ENCODE measurements around the gene CHD1L.
A peak's percentile ranks its signal among the peaks of the same experiment; 100 is the strongest.

The CHD1L gene

DNA sequence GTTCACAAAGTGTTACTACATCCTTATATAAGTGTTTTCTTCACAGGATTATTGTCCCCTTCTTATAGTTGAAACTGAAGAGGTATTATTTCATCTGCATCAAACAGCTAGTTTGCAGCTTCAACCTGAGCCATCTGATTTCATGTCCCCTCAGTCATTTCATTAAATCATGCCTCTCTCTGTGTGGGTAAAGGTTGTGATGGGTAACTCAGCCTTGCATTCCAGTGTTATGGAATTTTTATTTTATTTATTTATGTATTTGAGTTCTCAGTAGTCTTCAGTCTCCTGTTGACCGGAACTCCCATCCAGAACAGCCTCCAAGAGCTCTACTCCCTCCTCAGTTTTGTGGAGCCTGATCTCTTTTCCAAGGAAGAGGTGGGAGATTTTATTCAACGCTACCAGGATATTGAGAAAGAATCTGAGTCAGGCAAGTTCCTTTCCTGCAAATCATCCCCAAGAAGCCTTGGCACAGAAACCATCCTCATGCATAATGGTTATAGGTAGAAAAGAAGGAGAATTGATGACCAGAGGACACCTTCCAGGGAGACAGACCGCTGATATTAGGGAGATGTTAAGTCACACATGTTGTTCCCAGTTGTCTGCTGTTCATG lies 21.8 kb downstream of the CHD1L start:
- TF ChIP-seq CTCF (IDR thresholded peaks at IDR 0.05; ENCODE audit: borderline replicate concordance, insufficient read depth, low read depth, low read length) = no peak
- H3K4me3 ChIP-seq (ENCODE audit: low read depth, low read length) = no peak overlapping the region

GRCh38 chr1:147266381-147266780 lies 23.9 kb downstream of the CHD1L start:
- no peak for TF ChIP-seq CTCF (IDR thresholded peaks at IDR 0.05; ENCODE audit: borderline replicate concordance, insufficient read depth, low read depth, low read length)
- no peak overlapping the region for H3K4me3 ChIP-seq (ENCODE audit: low read depth, low read length)

- no peak overlapping the region for H3K4me3 ChIP-seq (ENCODE audit: low read depth, low read length)
- TF ChIP-seq CTCF (IDR thresholded peaks at IDR 0.05; ENCODE audit: borderline replicate concordance, insufficient read depth, low read depth, low read length) = no peak
These were observed 25.2 kb downstream of the CHD1L start for GRCh38 chr1:147267711-147268110.

GRCh38 chr1:147270721-147271120 lies 28.2 kb downstream of the CHD1L start:
- no peak overlapping the region for H3K4me3 ChIP-seq (ENCODE audit: low read depth, low read length)
- TF ChIP-seq CTCF (IDR thresholded peaks at IDR 0.05; ENCODE audit: borderline replicate concordance, insufficient read depth, low read depth, low read length) = no peak

GRCh38 chr1:147272042-147272441 lies 29.6 kb downstream of the CHD1L start:
- H3K4me3 ChIP-seq (ENCODE audit: low read depth, low read length) = no peak overlapping the region
- no peak for TF ChIP-seq CTCF (IDR thresholded peaks at IDR 0.05; ENCODE audit: borderline replicate concordance, insufficient read depth, low read depth, low read length)

- TF ChIP-seq CTCF (IDR thresholded peaks at IDR 0.05; ENCODE audit: borderline replicate concordance, insufficient read depth, low read depth, low read length) = peak; percentile 37; the same call in 1 of the 2 replicates
- H3K4me3 ChIP-seq (ENCODE audit: low read depth, low read length) = no peak overlapping the region
These were observed 31.2 kb downstream of the CHD1L start for GRCh38 chr1:147273409-147274336.

Data from GM12875 (cell line).